ENCODE measurements around the gene FUCA1.
"Not testable (repeated sequence)": the region's sequence is repeated elsewhere in the genome, so short reads cannot be mapped to it uniquely, and the experiment has no call there.

Gene FUCA1

DNA sequence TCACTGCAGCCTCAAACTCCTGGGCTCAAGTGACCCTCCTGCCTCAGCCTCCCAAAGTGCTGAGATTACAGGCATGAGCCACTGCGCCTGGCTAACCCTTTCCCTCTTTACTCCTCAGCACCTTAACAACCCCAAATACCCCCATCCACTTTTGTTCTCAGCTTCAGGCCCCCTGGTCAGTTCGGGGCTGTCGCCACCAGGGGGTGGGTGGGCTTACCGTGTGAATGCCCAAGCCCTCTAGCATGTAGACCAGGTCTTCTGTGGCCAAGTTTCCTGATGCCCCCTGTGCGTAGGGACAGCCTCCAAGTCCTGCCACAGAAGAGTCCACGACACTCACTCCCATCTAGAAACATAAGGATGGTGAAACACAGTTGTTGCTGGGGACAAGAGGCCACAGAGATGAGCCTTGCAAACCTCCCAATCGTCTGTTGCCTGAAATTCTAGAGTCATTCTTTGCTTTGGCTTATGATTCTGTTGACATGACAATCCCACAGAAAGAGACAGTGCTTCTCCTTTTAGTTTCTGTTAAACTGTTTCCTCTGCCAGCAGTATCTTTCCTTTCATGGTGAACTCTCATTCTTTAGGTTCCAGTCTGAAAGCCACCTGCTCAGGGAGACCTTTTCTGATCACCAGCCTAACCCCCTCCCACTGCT lies 63.8 kb downstream of the FUCA1 start:
- TF ChIP-seq, protein P1, sequence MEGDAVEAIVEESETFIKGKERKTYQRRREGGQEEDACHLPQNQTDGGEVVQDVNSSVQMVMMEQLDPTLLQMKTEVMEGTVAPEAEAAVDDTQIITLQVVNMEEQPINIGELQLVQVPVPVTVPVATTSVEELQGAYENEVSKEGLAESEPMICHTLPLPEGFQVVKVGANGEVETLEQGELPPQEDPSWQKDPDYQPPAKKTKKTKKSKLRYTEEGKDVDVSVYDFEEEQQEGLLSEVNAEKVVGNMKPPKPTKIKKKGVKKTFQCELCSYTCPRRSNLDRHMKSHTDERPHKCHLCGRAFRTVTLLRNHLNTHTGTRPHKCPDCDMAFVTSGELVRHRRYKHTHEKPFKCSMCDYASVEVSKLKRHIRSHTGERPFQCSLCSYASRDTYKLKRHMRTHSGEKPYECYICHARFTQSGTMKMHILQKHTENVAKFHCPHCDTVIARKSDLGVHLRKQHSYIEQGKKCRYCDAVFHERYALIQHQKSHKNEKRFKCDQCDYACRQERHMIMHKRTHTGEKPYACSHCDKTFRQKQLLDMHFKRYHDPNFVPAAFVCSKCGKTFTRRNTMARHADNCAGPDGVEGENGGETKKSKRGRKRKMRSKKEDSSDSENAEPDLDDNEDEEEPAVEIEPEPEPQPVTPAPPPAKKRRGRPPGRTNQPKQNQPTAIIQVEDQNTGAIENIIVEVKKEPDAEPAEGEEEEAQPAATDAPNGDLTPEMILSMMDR (IDR thresholded peaks at IDR 0.05): peak; percentile 29
- H3K36me3 Mint-ChIP-seq (ENCODE audit: low read depth): peaks cover 27% of the 10 kb centered on the region
- peak; percentile 34 for DNase-seq
- no peak overlapping the region for H3K27ac Mint-ChIP-seq
- H3K4me1 Mint-ChIP-seq: peaks cover 13% of the 10 kb centered on the region
- H3K27me3 Mint-ChIP-seq (ENCODE audit: low read depth, poor library complexity): peaks cover 14% of the 10 kb centered on the region
- H3K9me3 Mint-ChIP-seq: no peaks in the 10 kb centered on the region
- no peak overlapping the region for H3K4me3 Mint-ChIP-seq

DNA sequence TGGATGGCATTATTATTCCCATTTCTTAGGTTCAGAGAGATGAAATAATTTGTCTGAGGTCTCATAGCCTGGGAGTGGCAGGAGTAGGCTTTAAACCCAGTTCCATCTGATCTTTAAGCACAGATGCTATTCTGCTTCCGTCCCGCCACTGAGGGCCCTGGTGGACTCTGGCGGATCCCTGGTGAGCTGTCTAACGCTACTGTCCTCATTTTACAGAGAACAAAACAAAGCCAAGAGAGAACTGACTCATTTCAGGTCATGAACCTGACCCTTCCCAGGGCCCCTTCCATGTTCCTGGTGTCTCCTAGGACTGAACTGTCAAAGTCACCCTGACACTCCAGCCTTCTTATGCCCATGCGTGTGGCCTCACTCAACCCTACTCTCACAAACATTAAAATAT lies 64.4 kb downstream of the FUCA1 start:
- H3K4me3 Mint-ChIP-seq: no peak overlapping the region
- H3K4me1 Mint-ChIP-seq: peaks cover 17% of the 10 kb centered on the region
- no peaks in the 10 kb centered on the region for H3K9me3 Mint-ChIP-seq
- H3K27me3 Mint-ChIP-seq (ENCODE audit: low read depth, poor library complexity): peaks cover 14% of the 10 kb centered on the region
- TF ChIP-seq, protein P1 (IDR thresholded peaks at IDR 0.05): no peak
- peaks cover 27% of the 10 kb centered on the region for H3K36me3 Mint-ChIP-seq (ENCODE audit: low read depth)
- DNase-seq: no peak
- no peak overlapping the region for H3K27ac Mint-ChIP-seq

DNA sequence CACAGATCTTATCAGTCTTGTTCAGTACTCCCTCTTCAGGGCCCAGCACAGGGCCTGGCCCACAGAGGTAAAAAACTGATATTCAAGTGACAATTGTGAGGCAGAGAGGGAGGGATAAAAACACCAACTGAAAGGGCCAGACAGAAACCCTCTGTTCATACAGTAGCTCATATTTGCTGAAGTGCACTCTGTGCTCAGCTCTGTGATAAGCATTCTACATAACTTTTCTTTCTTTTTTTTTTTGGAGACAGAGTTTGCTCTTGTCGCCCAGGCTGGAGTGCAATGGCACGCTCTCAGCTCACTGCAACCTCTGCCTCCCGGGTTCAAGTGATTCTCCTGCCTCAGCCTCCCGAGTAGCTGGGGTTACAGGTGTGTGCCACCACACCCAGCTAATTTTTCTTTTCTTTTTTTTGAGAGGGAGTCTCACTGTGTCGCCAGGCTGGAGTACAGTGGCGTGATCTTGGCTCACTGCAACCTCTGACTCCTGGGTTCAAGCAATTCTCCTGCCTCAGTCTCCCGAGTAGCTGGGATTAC lies 65.2 kb downstream of the FUCA1 start:
- peaks cover 14% of the 10 kb centered on the region for H3K27me3 Mint-ChIP-seq (ENCODE audit: low read depth, poor library complexity)
- H3K36me3 Mint-ChIP-seq (ENCODE audit: low read depth): peaks cover 26% of the 10 kb centered on the region
- H3K27ac Mint-ChIP-seq, DNase-seq, H3K9me3 Mint-ChIP-seq: not testable (repeated sequence)
- H3K4me1 Mint-ChIP-seq: peaks cover 17% of the 10 kb centered on the region
- peak overlapping the region; percentile 49 for H3K4me3 Mint-ChIP-seq

DNA sequence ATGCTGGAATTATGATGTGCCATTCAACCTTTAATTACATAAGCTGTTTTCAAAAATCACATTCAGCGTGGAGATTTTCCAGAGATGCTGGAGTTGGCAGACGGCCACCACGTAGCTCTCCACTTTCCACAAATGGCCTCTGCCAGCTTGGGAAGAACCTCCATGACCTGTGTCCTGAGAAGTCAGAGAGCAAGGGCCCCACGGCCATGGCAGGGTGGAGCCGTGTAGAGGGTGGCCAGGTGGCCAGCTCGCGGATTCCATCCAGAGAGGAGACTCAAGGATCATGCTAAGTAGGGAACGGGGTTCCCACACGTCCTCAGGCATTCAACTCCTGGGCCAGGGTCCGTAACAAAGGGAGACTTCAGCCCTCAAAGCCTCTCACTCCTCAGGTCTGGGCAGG lies 66.2 kb downstream of the FUCA1 start:
- no peaks in the 10 kb centered on the region for H3K9me3 Mint-ChIP-seq
- H3K27me3 Mint-ChIP-seq (ENCODE audit: low read depth, poor library complexity): peaks cover 14% of the 10 kb centered on the region
- peaks cover 17% of the 10 kb centered on the region for H3K4me1 Mint-ChIP-seq
- DNase-seq: no peak
- TF ChIP-seq, protein P1 (IDR thresholded peaks at IDR 0.05): no peak
- peak overlapping the region; percentile 94 for H3K4me3 Mint-ChIP-seq
- peaks cover 17% of the 10 kb centered on the region for H3K36me3 Mint-ChIP-seq (ENCODE audit: low read depth)
- H3K27ac Mint-ChIP-seq: no peak overlapping the region

DNA sequence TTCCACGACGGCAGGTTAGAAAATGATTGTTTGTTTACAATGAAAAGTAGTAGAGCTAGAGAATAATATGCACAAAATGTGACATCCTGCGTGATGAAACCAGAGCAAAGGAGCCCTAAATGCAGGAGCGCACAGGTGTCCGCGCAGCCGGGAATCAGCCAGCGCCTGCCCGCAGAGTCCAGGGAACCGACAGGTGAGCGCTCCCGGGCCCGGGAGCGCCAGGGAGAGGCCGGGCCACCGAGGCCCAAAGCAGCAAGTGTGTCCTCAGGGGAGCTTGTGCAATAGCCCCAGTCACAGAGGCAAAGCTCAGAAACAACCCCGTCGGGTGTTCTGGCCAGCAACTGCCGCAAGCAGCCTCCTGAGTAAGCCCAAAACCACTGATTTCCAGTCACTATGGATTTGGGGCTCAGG lies 66.7 kb downstream of the FUCA1 start:
- H3K9me3 Mint-ChIP-seq: no peaks in the 10 kb centered on the region
- H3K27ac Mint-ChIP-seq: no peak overlapping the region
- peaks cover 17% of the 10 kb centered on the region for H3K4me1 Mint-ChIP-seq
- peak overlapping the region; percentile 94 for H3K4me3 Mint-ChIP-seq
- TF ChIP-seq, protein P1 (IDR thresholded peaks at IDR 0.05): no peak
- H3K36me3 Mint-ChIP-seq (ENCODE audit: low read depth): peaks cover 17% of the 10 kb centered on the region
- DNase-seq: no peak
- H3K27me3 Mint-ChIP-seq (ENCODE audit: low read depth, poor library complexity): peaks cover 14% of the 10 kb centered on the region

DNA sequence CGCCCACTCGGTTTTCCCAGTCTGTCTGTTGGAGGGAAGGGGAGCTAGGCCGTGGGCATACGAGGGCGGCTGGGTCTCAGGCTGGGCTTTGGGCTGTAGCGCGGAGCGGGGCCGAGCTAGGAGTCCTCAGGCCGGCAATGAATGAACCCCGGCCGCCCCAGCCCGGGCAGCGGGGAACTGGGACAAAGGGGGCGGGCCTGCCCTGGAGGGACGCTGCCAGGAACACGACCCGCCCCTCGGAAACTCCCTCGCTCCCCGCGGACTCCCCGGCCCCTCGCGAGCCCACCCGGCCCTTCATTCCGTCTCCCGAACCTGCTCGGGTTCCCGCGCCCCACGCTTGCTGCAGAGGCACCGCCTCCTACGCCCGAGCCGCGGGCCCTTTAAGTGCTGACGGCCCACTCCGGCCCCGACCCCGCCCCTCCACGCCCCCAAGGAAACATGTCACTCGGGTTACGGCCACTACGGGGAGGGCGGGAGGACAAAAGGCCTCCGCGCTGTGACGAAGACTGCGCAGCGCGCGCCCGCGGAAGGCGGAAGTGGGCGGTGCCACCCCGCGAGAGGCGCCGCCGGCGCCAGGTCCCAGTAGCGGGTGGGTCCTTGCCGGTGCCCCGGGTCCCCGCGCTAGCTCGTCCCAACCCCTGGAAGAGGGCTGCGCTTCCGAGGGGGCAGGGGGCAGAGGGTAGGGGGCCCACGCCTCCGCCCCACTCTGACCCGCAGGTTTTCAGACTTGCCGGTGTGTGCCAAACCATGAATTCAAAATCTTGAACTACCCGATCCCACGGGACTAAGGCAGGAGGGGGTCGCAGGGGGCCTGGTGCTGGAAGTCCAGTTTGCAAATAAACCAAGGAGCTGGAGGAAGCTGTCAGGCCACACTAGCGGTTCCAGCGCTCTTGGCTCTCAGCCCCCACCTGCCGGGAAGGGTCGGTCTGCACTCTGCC lies 67.4 kb downstream of the FUCA1 start, which contains the start of gene GALE:
TSS of gene GALE (minus strand) at position 355 of the 938 bp plus-strand sequence. CDS start 1,747 bp downstream, outside the sequence.
- peak; percentile 93 for DNase-seq
- Mint-ChIP-seq H3K4me1 (peaks cover 17% of the 10 kb centered on the region), H3K4me3 (peak within 1 kb of the TSS; percentile 94), H3K9me3 (no peaks in the 10 kb centered on the region), H3K27me3 (ENCODE audit: low read depth, poor library complexity) (peaks cover 14% of the 10 kb centered on the region), H3K27ac (peak within 1 kb of the TSS; percentile 88), H3K36me3 (ENCODE audit: low read depth) (peaks cover 16% of the 10 kb centered on the region)
- TF ChIP-seq, protein P1 (IDR thresholded peaks at IDR 0.05): no peak
